ENCODE measurements around the gene FGFR3. TPM values are rescaled to one million over a fixed set of nuclear protein-coding genes. Genes with fewer than 3 reads are reported as not detected.

Gene FGFR3
- total RNA-seq, 2 experiments from 2014 or later = 0.21 to 0.27 TPM

DNA sequence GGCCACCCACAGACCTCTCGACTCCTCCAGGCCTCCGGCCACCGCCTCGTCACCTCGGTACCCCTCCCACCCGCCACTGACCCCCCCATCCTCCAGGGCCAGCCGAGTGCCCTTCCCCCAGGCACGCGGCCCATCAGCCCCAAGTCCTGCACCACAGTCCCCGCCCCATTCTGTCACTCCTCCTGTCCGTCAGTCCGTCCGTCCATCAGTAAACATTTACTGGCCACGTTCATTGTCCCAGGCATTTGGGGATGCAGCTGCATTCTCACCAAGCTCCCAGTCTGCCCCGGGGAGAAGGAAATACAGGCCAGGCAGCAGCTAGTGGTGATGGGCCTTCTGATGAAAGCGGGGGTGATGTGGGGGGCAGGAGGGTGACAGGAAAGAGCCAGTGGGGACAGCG is 35.3 kb upstream of the FGFR3 start:
- peaks cover 3% of the 10 kb centered on the region for H3K27me3 Mint-ChIP-seq
- intact Hi-C loops (cut with micrococcal nuclease) = no loop called here
- CTCF ChIA-PET = interaction anchor here (1.2 kb wide), 1 partner anchor 10 kb away, joined by 4 read pairs; no protein-coding TSS in a partner anchor

GRCh38 chr4:1758306-1759121 is 34.6 kb upstream of the FGFR3 start:
- no peaks in the 10 kb centered on the region for H3K4me1 Mint-ChIP-seq (ENCODE audit: low read depth)
- ChIA-PET POLR2A (no interaction called here), CTCF (interaction anchor here (1.2 kb wide), 2 partner anchors 10 to 11 kb away, joined by 4 to 6 read pairs; no protein-coding TSS in a partner anchor)
- H3K9me3 Mint-ChIP-seq = no peaks in the 10 kb centered on the region
- intact Hi-C loops (cut with micrococcal nuclease) = no loop called here
- no peak overlapping the region for H3K4me3 Mint-ChIP-seq
- DNase-seq = no peak
- no peak overlapping the region for H3K27ac Mint-ChIP-seq
- H3K36me3 Mint-ChIP-seq = no peaks in the 10 kb centered on the region
- peaks cover 3% of the 10 kb centered on the region for H3K27me3 Mint-ChIP-seq

More for the DNA sequence above, 35.3 kb upstream of the FGFR3 start:
- no peak for DNase-seq
- Mint-ChIP-seq H3K36me3 (no peaks in the 10 kb centered on the region), H3K4me1 (ENCODE audit: low read depth) (no peaks in the 10 kb centered on the region), H3K9me3 (no peaks in the 10 kb centered on the region), H3K27ac (no peak overlapping the region), H3K4me3 (no peak overlapping the region)
- POLR2A ChIA-PET = no interaction called here

DNA sequence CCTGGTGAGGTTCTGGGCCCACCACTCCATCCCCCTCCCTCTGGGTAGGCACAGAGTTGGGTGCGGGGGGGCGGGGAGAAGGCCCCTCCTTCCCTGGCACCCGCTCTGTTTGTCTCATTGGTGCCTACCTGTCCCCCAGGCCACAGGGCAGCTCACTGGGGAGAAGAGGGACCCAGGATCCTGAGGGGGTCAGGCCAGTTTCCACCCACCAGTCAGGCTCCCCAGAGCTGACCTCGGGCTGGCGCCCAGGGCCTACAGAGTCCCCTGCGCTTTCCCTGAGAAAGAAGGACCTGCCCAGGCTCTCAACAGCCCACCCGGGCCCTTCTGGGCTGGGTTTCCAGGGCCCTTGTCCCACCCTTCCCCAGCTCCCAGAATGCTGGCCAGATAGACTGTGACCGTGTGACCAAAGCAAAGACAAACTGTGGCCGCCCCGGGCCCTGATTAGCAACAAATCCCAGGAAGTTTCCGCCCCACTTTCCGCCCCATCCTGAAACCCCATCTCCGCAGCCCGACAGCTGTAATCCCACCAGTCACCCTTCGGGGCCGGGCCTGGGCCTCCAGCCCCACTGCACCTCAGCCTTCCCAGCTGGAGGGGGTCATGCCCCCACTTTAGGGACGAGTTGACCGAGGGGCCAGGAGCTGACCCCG is 33.8 kb upstream of the FGFR3 start:
- CTCF ChIA-PET = interaction anchor here (0.6 to 1.2 kb wide), 3 partner anchors 12 to 151 kb away, joined by 3 to 6 read pairs (median 4); no protein-coding TSS in a partner anchor
- Mint-ChIP-seq H3K4me3 (no peak overlapping the region), H3K4me1 (ENCODE audit: low read depth) (no peaks in the 10 kb centered on the region), H3K9me3 (no peaks in the 10 kb centered on the region), H3K36me3 (no peaks in the 10 kb centered on the region), H3K27ac (no peak overlapping the region), H3K27me3 (peaks cover 7% of the 10 kb centered on the region)
- POLR2A ChIA-PET = no interaction called here
- intact Hi-C loops (cut with micrococcal nuclease) = no loop called here
- DNase-seq = no peak

- no peaks in the 10 kb centered on the region for H3K9me3 Mint-ChIP-seq
- intact Hi-C loops (cut with micrococcal nuclease) = no loop called here
- H3K27ac Mint-ChIP-seq = no peak overlapping the region
- no peak for DNase-seq
- no peaks in the 10 kb centered on the region for H3K36me3 Mint-ChIP-seq
- ChIA-PET CTCF (interaction anchor here (0.6 to 1.2 kb wide), 3 partner anchors 12 to 151 kb away, joined by 3 to 6 read pairs (median 4); no protein-coding TSS in a partner anchor), POLR2A (no interaction called here)
- H3K27me3 Mint-ChIP-seq = peaks cover 10% of the 10 kb centered on the region
- no peak overlapping the region for H3K4me3 Mint-ChIP-seq
- no peaks in the 10 kb centered on the region for H3K4me1 Mint-ChIP-seq (ENCODE audit: low read depth)
Observed at GRCh38 chr4:1759818-1760223, 33.3 kb upstream of the FGFR3 start.

- no peak overlapping the region for H3K4me3 Mint-ChIP-seq
- no peak overlapping the region for H3K27ac Mint-ChIP-seq
- H3K4me1 Mint-ChIP-seq (ENCODE audit: low read depth) = no peaks in the 10 kb centered on the region
- peaks cover 15% of the 10 kb centered on the region for H3K27me3 Mint-ChIP-seq
- ChIA-PET POLR2A (no interaction called here), CTCF (no interaction called here)
- H3K36me3 Mint-ChIP-seq = no peaks in the 10 kb centered on the region
- H3K9me3 Mint-ChIP-seq = no peaks in the 10 kb centered on the region
- intact Hi-C loops (cut with micrococcal nuclease) = no loop called here
- no peak for DNase-seq
Observed at GRCh38 chr4:1760521-1761071, 32.5 kb upstream of the FGFR3 start.

GRCh38 chr4:1761130-1761689 is 31.9 kb upstream of the FGFR3 start:
- Mint-ChIP-seq H3K4me3 (no peak overlapping the region), H3K27me3 (peaks cover 16% of the 10 kb centered on the region), H3K27ac (no peak overlapping the region), H3K36me3 (no peaks in the 10 kb centered on the region), H3K9me3 (no peaks in the 10 kb centered on the region), H3K4me1 (ENCODE audit: low read depth) (no peaks in the 10 kb centered on the region)
- intact Hi-C loops (cut with micrococcal nuclease) = no loop called here
- DNase-seq = no peak
- POLR2A ChIA-PET = no interaction called here
- CTCF ChIA-PET = no interaction called here

- no peak for DNase-seq
- H3K27me3 Mint-ChIP-seq = peaks cover 16% of the 10 kb centered on the region
- no peaks in the 10 kb centered on the region for H3K9me3 Mint-ChIP-seq
- H3K4me1 Mint-ChIP-seq (ENCODE audit: low read depth) = no peaks in the 10 kb centered on the region
- no peak overlapping the region for H3K27ac Mint-ChIP-seq
- ChIA-PET POLR2A (no interaction called here), CTCF (no interaction called here)
- H3K4me3 Mint-ChIP-seq = no peak overlapping the region
- intact Hi-C loops (cut with micrococcal nuclease) = no loop called here
- no peaks in the 10 kb centered on the region for H3K36me3 Mint-ChIP-seq
Observed at GRCh38 chr4:1762264-1763010, 30.7 kb upstream of the FGFR3 start.

DNA sequence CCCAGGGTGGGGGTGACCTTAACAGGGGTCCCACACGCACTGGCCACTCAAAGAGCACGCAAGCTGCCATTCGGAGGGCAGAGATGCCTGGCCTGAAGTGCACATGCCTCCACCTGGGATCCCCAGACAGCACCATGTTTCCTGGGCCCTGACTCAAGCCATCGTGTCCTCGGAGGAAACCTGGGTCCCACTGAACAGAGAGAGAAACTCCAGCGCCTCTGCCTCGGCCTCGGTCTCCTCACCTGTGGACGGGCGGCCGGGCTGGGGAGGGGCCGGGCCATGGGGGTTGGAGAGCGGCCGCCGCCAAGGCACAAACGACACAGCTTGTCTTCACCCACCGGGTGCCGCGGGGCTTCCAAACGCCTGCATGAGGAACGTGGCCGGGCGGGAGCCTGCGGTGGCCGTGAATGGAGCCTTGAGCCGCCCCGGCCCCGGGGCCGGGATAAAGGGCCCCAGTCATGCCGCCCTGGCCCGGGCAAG is 30.0 kb upstream of the FGFR3 start:
- ChIA-PET CTCF (no interaction called here), POLR2A (no interaction called here)
- H3K4me3 Mint-ChIP-seq = no peak overlapping the region

GRCh38 chr4:1763550-1764080 is 29.5 kb upstream of the FGFR3 start:
- intact Hi-C loops (cut with micrococcal nuclease) = no loop called here
- ChIA-PET CTCF (no interaction called here), POLR2A (no interaction called here)
- H3K27me3 Mint-ChIP-seq = peaks cover 18% of the 10 kb centered on the region
- no peaks in the 10 kb centered on the region for H3K9me3 Mint-ChIP-seq
- H3K4me1 Mint-ChIP-seq (ENCODE audit: low read depth) = no peaks in the 10 kb centered on the region
- no peak overlapping the region for H3K27ac Mint-ChIP-seq
- H3K36me3 Mint-ChIP-seq = no peaks in the 10 kb centered on the region
- no peak for DNase-seq
- no peak overlapping the region for H3K4me3 Mint-ChIP-seq

More for the DNA sequence above, 30.0 kb upstream of the FGFR3 start:
- H3K9me3 Mint-ChIP-seq = no peaks in the 10 kb centered on the region
- H3K27ac Mint-ChIP-seq = no peak overlapping the region
- H3K4me1 Mint-ChIP-seq (ENCODE audit: low read depth) = no peaks in the 10 kb centered on the region
- peaks cover 16% of the 10 kb centered on the region for H3K27me3 Mint-ChIP-seq
- DNase-seq = no peak
- no peaks in the 10 kb centered on the region for H3K36me3 Mint-ChIP-seq
- intact Hi-C loops (cut with micrococcal nuclease) = no loop called here

- DNase-seq = no peak
- Mint-ChIP-seq H3K9me3 (no peaks in the 10 kb centered on the region), H3K4me3 (no peak overlapping the region), H3K36me3 (no peaks in the 10 kb centered on the region), H3K27me3 (peaks cover 18% of the 10 kb centered on the region), H3K27ac (no peak overlapping the region), H3K4me1 (ENCODE audit: low read depth) (no peaks in the 10 kb centered on the region)
- POLR2A ChIA-PET = no interaction called here
- intact Hi-C loops (cut with micrococcal nuclease) = no loop called here
- CTCF ChIA-PET = interaction anchor here (0.7 kb wide), 1 partner anchor 1432 kb away, joined by 3 read pairs; no protein-coding TSS in a partner anchor
Observed at GRCh38 chr4:1764670-1765069, 28.4 kb upstream of the FGFR3 start.

DNA sequence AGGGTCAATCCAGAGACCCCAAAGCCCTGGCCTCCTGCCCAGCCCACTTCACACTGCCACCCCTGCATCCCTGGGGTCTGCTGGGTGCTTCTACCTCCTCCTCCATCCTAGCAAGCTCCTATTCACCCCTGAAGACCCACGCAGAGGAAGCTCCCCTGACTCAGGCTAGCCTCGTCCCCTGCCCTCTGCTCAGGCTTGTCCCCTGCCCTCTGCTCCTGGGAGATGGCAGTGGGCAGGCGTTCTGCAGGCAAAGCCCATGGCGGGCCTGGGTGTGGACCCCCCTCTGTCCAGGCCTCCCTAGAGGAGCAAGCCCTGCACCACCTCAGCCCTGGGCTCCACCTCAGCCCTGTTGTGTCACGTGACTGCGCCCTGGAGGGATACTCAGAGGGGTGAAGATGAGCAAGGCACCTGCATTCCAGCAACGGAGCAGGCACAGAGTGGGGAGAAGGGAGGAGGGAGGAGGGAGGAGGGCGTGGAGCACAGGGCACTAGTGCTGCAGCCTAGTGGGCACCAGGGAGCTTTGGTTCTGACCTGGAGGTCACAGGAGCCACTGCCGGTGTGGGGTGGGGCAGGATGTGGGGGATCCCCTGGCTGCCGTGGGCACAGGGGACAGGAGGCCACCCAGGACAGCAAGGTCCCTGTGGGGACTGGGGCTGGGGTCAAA is 27.6 kb upstream of the FGFR3 start:
- no peaks in the 10 kb centered on the region for H3K9me3 Mint-ChIP-seq
- H3K27ac Mint-ChIP-seq = no peak overlapping the region
- intact Hi-C loops (cut with micrococcal nuclease) = no loop called here
- no peak for DNase-seq
- no peaks in the 10 kb centered on the region for H3K36me3 Mint-ChIP-seq
- H3K4me3 Mint-ChIP-seq = no peak overlapping the region
- CTCF ChIA-PET = no interaction called here
- POLR2A ChIA-PET = no interaction called here
- peaks cover 18% of the 10 kb centered on the region for H3K27me3 Mint-ChIP-seq
- no peaks in the 10 kb centered on the region for H3K4me1 Mint-ChIP-seq (ENCODE audit: low read depth)

Measured in activated CD4-positive, alpha-beta memory T cell treated with anti-CD3 and anti-CD28 coated beads for 36 hours (primary cell).